ENCODE results near the gene CDH4.

Gene CDH4

DNA sequence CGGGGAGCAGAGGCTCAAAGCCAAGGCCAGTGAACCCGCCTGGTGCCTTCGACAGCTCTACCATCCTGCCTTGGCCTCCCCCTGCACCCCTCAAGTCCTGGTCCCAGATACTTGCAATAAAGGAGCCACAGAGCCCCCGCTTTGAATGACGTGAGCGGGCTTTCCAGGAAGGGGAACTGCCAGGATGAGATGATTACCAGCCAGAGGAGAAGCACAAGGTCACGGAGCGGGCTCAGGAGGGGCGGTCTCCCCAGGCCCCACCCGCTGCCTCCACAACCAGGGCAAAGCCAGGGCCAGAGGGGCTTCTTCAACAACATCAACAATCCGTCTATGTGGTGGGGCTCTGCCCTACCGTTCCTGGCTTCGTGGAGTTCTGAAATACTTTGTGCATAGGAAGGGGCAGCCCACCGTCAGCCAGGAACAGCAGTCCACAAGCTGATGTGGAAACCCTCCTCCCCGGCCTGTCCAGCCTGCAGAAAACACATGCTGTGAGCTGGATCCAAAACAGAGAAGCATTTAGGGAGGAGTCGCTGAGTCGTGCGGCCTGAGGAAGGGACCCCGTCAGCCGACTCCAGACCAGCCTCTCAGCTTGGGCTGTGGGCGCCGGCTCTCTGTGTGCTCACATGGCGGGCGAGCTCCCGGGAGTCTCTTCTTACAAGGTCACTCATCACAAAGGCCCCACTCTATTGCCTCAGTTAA, 392.5 kb downstream of the CDH4 start:
- no peak for DNase-seq

DNA sequence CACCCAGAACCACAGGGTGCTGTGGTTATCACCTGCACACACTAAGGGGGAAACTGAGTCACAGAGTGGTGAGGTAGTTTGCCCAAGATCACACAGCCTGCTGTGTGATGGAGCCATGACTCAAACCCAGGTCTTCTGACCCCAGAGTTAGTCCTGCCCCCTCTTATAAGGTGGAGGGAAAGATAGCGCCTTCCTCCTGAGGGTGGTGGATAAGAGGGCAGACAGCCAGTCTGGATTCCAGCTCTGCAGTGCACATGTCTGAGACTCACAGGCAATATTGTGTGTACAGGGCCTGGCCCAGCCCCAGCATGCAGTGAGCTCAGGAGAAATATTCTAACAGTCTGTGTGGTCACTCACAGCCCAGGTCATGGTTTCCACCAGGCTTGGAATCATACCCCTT, 393.7 kb downstream of the CDH4 start:
- DNase-seq, result no peak

DNA sequence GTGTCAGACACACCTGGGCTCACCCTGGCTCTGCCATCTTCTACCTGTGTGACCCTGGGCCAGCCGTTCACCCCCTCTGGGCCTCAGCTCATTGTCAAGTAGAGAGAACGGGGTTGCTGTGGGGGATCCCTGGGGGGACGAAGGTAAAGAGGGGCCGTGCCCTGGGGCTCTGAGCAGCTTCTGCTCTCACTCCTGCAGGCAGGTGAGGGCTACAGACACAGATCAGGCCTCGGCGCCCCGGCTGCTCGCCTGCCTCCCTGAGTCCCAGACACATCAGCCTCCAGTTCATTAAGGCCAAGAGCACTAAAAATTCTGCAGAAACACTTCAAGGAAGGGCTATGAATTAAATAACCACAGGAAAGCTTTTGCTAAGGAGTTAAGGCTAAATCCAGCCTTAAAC, 394.4 kb downstream of the CDH4 start:
- DNase-seq, result no peak

DNA sequence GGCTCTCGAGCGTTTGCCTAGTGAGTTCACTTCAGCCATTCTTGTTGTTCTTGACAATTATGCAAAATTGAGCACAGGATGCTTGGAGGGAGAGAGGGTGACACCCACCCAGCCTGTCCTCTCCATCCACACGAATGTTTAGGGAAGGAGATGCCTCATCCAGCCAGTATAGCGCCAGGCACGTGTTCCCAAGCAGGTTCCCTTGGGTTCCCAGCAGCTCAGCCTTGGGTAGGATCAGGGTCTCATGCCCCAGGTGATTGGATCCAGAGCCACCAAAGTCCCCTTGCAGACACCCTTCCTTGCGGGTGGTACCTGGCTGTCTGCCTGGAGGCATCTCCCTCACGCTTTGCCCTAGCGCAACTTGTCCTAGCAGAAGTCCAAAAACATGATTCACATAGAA, 394.9 kb downstream of the CDH4 start:
- no peak for DNase-seq

DNA sequence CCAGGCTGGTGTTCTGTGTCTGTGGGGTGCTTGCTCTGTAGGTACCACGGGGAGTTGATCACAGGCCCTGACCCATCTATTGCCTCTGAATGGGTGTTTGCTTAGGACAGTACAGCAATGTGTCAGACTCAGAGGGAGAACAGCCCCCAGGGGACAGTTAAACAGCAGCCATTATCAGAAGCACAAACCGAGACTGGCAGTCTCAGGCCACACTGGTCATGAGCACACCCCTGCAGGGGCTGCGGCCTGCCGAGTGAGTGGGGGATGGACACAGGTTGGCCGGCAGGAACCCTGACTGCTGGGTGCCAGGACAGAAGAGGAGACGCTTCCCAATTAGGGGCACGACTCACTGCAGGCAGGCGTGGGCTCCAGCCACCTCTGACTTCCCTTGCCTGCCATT, 395.6 kb downstream of the CDH4 start:
- DNase-seq, result no peak

DNA sequence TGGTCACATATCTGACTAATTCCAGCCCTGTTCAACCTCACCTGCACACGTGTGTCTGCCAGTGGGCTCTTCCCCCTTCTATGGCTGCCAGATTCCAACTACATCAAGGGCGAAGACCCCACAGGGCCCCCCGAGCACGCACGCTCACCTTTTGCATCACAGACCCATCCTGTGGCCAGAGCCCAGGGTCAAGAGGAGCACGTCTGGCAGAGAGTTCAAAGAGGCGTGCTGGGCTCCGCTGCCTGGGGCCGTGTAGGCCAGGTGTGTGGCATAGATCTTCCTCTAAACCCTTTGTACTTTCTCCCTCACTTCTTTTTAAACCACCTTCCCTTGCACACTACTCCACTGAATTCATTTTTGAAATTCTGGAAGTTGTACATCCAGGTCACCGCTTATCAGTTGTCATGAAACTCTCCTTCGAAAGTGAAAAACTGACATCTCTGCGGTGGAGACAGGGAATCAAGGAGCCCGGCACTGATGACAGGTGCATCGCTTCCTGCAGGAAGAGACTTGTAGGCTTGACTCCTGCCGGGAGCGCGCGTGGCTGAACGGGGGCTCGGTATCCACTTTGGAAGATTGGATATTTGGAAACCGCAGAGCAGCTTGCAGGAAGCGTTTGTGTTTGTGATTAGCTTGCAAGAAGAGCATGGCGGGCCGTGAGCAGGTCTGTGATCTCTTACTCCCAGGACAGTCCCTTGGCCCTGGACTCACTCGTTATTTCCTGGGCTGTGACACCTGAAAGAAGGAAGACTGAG, 397.2 kb downstream of the CDH4 start:
- DNase-seq, result no peak

DNA sequence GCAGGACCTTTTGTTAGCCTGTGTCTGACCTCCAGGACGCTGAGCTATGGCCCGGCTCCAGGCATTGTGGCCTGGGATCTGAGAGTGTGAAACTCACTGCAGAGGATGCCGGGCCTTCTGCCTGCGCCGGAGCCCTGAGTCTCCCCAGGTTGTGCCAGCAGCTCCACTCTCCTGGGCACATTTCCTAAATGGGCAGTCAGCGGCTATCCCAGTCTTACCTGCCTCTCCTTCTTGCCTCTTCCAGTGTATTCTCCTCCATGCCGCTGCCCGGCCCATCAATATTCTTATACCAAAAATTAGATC, 397.8 kb downstream of the CDH4 start:
- DNase-seq, result no peak

DNA sequence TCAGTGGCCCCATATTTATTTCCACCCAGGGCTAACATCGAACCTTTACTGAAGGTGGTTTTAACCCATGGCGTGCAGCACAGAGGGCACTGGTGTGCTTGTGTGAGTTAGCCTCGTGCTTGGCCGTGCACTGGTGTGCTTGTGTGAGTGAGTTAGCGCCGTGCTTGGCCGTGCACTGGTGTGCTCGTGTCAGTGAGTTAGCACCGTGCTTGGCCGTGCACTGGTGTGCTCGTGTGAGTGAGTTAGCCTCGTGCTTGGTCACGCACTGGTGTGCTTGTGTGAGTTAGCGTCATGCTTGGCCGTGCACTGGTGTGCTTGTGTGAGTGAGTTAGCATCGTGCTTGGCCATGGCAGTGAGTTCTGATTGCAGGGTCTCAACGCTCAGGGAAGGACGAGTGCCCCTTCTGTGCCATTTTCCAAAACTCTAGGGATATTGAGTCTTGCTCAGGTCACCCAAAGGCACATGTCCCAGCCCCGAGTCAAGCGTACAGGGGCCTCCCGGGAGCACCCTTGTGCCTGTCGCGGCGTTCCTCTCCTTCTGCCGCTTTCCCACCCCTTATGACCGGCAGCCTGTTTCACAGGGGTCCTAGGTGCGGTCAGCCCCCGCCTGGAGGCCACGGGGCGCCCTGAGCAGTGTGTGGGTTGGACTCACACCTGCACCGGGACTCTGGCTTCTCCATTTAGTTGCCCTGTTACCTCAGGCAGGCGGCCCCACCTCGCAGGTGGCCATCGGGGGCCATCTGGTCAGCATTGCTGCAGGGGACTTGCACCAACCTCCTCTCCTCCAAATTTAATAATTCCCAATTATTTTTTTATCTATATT, 399.1 kb downstream of the CDH4 start:
- no peak for DNase-seq

DNA sequence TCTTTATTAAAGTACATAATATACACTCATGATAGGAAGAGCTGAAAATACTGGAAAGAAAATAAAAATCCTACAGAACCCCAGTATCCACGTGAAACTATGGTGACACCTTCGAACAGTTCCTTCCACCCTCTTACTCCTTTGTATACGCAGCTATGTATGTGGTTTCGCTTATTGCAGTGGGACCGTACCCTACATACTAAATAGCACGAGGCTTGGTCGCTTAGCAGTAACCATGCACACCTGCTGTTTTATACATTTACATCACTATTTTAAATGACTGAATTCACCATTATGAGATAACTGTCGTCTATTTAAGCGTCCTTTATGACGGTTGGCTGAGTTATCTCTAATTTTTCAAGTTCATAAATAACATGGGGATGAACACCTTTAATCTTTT, 400.1 kb downstream of the CDH4 start:
- no peak for DNase-seq

DNA sequence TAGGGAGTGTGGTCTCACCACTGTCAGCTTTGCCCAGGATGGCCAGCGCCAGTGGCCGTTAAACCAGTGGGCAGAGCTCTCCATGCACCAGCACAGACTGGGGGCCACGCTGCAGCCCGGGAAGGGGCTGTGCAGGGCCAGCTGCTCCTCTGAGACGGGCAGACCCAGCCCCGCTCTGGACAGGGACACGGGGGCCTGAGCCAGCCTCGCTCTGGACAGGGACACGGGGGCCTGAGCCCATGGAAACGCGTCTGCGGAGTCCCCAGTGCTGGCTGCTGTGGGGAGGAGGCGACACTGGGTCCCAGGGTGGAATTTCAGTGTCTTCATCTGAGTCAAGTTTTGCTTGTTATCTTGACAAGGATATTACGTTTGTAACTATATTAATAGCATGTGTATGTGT, 402.7 kb downstream of the CDH4 start:
- no peak for DNase-seq

DNA sequence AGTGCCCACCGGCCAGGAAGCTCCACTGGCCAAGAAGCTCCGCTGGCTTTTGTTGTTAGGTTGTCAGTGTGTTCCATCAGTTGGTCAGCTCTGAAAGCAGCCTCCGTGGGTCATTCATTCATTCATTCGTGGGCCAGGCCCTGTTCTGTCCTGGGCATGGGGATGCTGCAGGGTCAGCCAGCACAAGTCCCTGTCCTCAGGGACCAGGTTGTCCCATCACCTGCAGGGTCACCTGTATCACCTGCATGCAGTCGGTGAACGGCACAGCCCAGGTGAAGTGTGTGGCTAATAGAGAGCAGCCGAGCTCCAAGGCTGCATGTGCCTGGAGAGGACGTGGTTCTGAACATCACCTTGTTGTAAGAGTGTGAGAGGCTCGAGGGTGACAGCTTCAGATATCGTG, 403.5 kb downstream of the CDH4 start:
- no peak for DNase-seq

DNA sequence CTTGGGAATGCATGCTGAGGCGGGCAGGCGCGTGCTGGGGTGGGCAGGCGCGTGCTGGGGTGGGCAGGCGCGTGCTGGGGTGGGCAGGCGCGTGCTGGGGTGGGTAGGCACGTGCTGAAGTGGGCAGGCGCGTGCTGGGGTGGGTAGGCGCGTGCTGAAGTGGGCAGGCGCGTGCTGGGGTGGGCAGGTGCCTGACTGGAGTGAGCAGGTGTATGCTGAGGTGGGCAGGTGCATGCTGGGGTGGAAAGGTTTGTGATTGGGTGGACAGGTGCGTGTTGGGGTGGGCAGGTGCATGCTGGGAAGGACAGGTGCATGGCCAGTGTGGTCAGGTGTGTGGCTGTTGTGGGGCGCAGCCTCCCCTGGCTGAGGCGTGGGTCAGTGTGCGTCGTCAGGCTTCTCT, 404.1 kb downstream of the CDH4 start:
- DNase-seq, result no peak

DNA sequence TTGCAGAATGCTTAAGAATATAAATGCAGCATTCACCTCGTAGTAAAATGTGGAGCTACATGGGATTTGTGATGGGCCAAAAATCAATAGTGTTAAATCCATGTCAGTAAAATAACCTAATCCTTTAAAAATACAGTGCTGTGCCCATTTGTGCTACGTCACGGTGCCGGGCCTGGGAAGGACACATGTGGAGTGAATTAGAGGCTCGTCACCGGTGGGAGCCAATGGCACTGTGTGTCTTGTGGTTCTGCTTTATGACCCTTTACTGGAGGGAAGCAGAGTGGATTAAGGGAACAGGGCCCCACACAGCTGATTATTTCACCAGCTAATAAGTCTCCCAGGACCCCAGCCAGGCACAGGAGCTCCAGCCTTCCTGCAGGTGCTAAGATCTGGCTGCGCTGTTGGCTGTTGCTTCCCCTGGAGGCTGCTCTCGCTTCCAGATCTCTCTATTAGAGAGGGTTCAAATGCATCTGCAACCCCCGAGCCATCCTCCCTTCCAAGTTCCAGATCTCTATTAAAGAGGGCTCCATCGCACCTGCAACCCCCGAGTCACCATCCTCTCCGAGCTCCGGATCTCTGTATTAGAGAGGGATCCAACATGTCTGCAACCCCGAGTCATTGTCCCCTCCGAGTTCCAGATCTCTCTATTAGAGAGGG, 405.8 kb downstream of the CDH4 start:
- DNase-seq, result no peak

DNA sequence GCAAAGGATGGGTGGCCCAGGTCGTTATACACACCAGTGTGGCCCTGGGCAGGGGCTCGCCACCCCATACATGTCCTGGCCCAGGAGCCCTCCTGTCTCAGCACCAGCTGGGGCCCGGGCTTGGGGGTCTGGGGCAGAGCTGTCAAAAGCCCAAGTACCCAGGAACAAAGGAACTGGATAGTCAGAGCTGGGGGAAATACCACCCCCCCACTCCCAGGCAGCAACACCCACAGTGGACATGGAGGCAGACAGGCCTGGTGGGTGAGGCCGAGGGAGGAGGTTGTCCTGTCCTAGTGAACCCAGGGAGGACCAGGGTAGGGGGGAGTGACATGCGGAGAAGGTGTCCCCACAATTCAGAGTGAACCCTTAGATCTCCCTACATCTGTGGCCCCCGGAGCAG, 406.5 kb downstream of the CDH4 start:
- no peak for DNase-seq

DNA sequence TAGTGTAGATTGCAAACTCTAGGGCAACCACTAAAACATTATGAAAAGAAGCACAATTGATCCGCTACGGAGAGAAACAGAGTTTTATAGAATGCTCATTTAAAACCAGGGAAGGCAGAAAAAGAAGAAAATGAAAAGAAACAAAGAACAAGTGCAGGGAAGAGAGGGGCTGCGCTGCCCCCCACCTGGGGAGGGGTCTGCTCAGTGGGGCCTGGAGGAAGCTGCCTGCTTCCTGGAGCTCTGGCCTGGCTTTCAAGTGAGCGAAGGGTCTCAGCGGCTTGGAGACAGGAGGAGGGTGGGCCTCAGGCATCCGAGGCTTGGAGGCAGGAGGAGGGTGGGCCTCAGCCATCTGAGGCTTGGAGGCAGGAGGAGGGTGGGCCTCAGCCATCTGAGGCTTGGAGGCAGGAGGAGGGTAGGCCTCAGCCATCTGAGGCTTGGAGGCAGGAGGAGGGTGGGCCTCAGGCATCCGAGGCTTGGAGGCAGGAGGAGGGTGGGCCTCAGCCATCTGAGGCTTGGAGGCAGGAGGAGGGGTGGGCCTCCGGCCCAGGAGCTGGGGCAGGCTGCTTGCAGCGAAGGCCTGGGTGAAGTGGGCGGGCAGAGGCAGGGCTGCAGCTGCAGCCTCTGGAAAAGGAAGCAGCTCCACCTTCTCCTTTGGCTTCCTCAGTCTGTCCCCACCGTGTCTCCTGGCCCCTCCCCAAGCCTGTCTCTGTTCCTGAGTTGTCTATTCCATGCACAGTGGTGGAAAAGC, 407.4 kb downstream of the CDH4 start:
- DNase-seq, result no peak

DNA sequence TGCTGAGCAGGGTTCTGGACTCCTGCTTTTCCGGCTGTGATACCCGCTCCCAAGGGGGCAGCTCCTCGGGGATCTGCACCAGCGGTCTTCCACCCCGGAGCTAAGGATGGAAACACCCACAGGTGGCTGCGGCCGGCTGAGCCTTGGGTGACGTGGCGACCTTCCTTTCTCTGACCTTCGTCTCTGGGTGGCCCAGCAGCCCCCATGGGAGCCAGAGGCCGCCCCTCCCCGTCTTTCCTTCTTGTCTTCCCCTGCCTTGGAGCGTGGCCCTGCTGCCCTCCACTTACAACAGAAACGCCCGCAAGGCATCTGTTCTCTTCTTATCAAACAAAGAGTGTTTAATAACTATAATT, 407.9 kb downstream of the CDH4 start:
- no peak for DNase-seq

DNA sequence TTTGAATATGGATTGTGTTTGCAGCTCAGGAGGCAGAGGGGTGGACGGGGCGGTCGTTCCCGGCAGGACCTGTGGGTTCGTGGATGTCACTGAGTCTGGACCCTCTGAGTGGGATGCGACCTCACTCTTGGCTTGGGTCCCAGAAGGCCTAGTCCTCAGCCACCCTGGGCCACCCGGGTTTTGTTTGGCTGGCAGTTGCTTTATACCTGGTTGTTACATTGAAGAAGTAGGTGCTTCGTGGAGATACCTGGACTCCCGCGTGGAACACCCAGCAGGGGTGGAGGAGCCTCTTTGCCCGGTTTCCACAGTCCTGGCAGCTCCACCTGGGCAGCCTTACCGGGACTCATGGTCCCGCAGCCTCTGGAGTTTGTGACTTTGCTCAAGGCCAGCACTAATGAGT, 408.5 kb downstream of the CDH4 start:
- no peak for DNase-seq

DNA sequence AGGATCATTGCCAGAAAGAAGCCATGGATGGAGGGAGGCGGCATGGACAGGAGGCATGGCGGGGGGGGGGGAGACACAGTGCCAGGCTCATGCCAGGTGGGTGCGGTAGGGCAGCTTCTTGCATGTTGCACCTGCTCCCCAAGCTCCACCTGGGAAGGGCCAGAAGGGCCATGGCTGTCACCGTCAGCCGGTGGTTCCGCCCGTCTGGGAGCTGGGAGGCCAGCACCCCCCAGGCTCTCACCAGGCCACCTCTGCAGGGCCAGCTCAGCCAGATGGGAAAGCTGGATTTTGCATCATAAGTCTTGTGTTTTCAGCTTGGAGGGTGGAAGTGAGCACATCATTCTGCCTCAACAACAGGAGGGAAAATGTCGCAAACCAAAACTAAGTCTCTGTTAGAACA, 409.0 kb downstream of the CDH4 start:
- no peak for DNase-seq

DNA sequence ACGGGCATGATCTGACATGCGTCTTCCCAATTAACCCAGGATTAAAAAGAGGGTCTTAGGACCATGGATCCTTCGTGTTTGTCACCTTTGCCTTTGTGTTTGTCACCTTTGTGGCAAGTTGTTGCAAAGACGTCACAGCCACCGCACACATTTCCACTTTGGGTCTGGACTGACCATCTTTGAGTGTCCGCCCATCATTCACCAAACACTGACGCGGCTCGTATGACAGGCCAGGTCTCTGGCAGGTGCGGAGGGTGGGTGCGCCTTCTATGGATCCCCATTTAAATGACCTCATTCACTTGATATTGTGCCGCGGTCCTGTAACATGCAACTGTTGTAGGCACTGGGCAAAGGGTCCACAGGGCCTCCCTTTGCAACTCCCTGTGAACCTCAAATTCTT, 409.5 kb downstream of the CDH4 start:
- DNase-seq, result no peak

DNA sequence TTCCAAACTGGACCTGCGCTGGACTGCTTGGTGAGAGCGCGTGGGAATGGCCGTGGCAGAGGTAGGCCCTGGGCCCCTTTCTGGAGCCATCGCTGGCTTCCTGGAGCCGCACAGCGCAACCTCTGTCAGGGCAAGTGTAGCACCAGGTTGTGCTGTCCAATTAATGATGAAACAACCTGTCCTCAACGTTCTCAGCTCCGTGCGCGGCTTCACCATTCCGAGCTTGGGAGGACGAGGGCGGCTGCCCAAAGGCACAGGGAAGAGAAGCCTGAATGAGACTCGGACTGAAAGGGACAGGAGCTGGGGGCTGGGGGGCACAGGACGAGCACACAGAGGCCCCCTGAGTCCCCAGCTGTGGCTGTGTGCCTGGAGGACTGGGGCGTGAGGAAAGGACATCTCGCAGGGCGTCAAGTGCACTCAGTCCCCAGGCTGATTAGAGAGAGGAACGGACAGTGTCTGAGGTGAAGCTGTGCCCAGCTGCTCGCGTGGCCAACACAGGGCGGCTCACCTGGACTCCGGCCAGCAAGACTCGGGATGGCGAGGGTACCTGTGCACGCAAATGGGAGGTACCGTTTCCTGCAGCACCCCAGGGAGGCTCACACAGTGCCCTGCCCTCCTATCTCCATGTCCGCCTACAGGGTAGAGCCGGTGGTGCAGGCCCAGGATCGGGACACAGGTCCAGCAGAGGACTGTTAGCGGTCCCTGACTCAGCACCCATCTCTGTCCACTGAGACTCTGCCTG, 410.3 kb downstream of the CDH4 start:
- DNase-seq, result no peak

DNA sequence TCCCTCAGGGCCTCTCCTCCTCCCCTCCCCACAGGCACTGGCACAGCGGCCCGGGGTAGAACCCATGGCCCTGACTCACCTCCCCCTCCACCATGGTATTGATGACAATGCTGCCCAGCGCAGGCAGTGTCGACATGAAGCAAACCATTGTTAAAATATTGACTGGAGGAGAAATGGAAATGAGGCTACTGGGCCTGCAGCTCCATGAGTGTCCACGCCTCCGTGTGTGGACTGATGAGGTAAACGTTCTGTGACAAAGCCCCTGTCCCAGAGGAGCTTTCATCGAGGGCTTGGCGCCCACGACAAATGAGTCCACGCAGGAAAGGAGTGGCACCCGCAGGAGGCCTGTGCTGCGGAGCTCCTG, 410.9 kb downstream of the CDH4 start:
- DNase-seq, result no peak

Measured in NCI-H1436 (cell line).